Gastroesophageal sphincter (tissue), 4 donors: ENCODE measurements around the gene LCORL. TPM values are rescaled to one million over a fixed set of nuclear protein-coding genes. Genes with fewer than 3 reads are reported as not detected.
"Not testable (repeated sequence)": the region's sequence is repeated elsewhere in the genome, so short reads cannot be mapped to it uniquely, and the experiment has no call there.

Source experiments
- ATAC-seq: fragments of 150-250 bp; one replicate; pipeline ENCODE4 v1.9.1; 2016; ENCODE audit warnings: mild to moderate bottlenecking, moderate library complexity
- H3K27ac ChIP-seq, 4 donors: fragments of 200-600 bp; sonication (generic) in 3 of 4; 1 replicate in 3 of 4; 2 replicates in 1 of 4; pipeline ENCODE4 v1.5.1; 2016 to 2019
- H3K27me3 ChIP-seq: fragments of 200-600 bp; sonication (generic); one replicate; pipeline ENCODE4 v1.5.1; 2019
- H3K36me3 ChIP-seq, 2 donors: fragments of 200-600 bp; sonication (generic); one replicate each; pipeline ENCODE4 v1.5.1; 2019; ENCODE audit warnings: control low read depth in 1 of 2
- H3K4me1 ChIP-seq, 3 donors: fragments of 200-600 bp; sonication (generic); 1 replicate in 2 of 3; 2 replicates in 1 of 3; pipeline ENCODE4 v1.5.1; 2016 to 2019; ENCODE audit warnings: control low read depth in 2 of 3
- H3K4me3 ChIP-seq, 2 donors: fragments of 200-600 bp; sonication (generic); one replicate each; pipeline ENCODE4 v1.5.1; 2019; ENCODE audit warnings: mild to moderate bottlenecking in 1 of 2, moderate library complexity in 1 of 2
- H3K9me3 ChIP-seq, 3 donors: fragments of 200-600 bp; sonication (generic); one replicate each; pipeline ENCODE4 v1.5.1; 2017 to 2019; ENCODE audit warnings: control low read depth in 2 of 3
- EP300 ChIP-seq: sonication (generic); formaldehyde crosslinking; IDR thresholded peaks from one replicate; pipeline ENCODE4 v1.6.1; 2017; ENCODE audit warnings: antibody characterized with exemption, mild to moderate bottlenecking
- POLR2A ChIP-seq, 2 donors: fragments of 450-650 bp; IDR thresholded peaks; one replicate each; pipeline ENCODE4 v1.6.1; 2017; ENCODE audit warnings: antibody characterized with exemption in 2 of 2, mild to moderate bottlenecking in 2 of 2, moderate library complexity in 1 of 2
- POLR2AphosphoS5 ChIP-seq: sonication (generic); formaldehyde crosslinking; IDR thresholded peaks from one replicate; pipeline ENCODE4 v1.6.1; 2017; ENCODE audit warnings: antibody characterized with exemption
- WGBS, 2 donors: methylation state at CpG; one replicate each; pipeline ENCODE4 v1.1.5; 2018; ENCODE audit warnings: low coverage in 1 of 2; 5-methylcytosine and 5-hydroxymethylcytosine counted together
- total RNA-seq, 4 donors: library from RNA; depleted of rRNA; stranded (reverse); fragments of >200 nt; gene quantifications; one replicate each; pipeline ENCODE4 v1.1.0, GENCODE V29; 2016
- TF ChIP-seq, protein P1 (sequence below), 4 experiments: fragments of 200-600 bp in 2 of 4; fragments of 450-650 bp in 2 of 4; sonication (generic) in 1 of 4; IDR thresholded peaks; one replicate each; pipeline ENCODE4 v1.5.1; 2017 to 2019; ENCODE audit warnings: antibody characterized with exemption in 4 of 4, mild to moderate bottlenecking in 2 of 4, moderate library complexity in 2 of 4

The LCORL gene
- total RNA-seq, 4 donors from 2014 or later, result 8.5 to 14.7 (median 10.3) TPM

DNA sequence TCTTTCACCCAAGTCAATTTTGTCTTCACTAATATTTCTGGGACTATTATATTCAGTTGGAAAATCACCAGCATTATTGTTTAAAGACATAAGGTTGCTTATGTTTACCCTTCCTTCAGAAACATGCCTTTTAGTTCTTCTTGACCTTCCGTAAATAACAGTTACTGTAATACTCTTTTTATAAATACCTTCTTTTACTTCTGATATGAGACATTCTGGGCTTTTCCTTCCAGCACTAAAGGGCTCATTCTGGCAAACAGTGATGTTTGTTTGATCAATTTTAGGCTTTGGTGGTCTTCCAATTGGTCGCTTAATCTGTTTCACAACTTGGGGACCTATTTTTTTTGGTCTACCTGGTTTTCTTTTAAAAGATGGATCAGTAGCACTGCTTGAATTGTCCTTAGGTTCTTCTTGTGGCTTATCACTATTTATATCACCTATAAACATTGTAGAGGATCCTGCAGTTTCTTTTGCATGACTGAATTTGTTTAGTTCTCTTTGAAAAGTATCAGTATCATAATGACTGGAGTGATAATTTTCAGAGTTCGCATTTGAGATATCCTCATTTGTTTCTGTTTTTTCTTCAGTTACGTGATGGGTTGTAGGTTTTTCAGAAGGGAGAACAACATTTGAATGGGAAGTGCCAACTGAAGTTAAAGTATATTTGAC, 146.0 kb downstream of the LCORL start:
- Histone ChIP-seq H3K4me1 (no peaks in the 10 kb centered on the region), H3K36me3 (no peaks in the 10 kb centered on the region), H3K9me3 (no peaks in the 10 kb centered on the region), H3K4me3 (no peak overlapping the region), H3K27ac (no peak overlapping the region), H3K27me3 (no peaks in the 10 kb centered on the region)
- 95 to 100% methylated on average over 2 to 4 of the region's 4 CpGs for WGBS, 2 donors
- no peak for ATAC-seq
- TF ChIP-seq POLR2A (IDR thresholded peaks at IDR 0.05) (no peak), POLR2AphosphoS5 (no peak), EP300 (no peak)
- TF ChIP-seq, protein P1, sequence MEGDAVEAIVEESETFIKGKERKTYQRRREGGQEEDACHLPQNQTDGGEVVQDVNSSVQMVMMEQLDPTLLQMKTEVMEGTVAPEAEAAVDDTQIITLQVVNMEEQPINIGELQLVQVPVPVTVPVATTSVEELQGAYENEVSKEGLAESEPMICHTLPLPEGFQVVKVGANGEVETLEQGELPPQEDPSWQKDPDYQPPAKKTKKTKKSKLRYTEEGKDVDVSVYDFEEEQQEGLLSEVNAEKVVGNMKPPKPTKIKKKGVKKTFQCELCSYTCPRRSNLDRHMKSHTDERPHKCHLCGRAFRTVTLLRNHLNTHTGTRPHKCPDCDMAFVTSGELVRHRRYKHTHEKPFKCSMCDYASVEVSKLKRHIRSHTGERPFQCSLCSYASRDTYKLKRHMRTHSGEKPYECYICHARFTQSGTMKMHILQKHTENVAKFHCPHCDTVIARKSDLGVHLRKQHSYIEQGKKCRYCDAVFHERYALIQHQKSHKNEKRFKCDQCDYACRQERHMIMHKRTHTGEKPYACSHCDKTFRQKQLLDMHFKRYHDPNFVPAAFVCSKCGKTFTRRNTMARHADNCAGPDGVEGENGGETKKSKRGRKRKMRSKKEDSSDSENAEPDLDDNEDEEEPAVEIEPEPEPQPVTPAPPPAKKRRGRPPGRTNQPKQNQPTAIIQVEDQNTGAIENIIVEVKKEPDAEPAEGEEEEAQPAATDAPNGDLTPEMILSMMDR (IDR thresholded peaks at IDR 0.05), result no peak

DNA sequence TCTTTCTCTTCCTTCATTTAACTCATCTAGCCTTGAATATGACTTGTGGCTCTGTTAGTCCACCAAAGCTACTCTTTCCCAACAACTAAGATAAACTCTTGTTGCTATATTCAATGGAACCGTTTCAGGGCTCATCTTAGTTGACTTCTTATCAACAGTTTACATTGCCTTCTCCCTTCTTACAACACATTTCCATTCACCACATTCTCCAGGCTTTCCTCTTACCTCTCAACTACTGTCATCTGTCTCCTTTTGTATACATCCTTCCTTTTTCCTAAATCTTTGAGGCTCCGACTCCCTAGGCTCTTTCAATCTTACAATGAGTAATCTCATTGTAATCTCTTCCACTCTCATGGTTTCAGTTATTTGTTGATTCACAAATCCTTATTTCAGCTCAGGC, 152.2 kb downstream of the LCORL start:
- 22 to 55% methylated on average over 1 to 2 of the region's 2 CpGs for WGBS, 2 donors

DNA sequence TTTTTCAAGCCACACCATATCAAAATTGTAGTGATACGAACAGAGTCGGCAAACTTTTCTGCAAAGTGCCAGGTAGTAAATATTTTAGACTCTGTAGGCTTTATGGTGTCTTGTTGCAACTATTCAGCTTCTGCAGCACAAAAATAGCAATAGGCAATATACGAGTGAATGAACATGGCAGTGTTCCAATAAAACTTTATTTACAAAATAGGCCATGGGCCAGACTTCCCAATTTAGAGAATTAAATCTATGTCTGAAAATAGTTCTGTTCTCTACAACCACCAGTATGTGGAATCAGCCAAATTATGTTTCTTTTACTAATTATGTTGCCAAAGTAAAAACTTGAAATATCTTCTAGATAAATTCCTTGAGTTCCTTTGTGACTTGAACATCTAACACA, 154.3 kb downstream of the LCORL start:
- ATAC-seq, result no peak
- no peaks in the 10 kb centered on the region for H3K27me3 ChIP-seq
- 70 to 75% methylated on average over 3 of the region's 3 CpGs for WGBS, 2 donors

More for the DNA sequence above, 152.2 kb downstream of the LCORL start:
- H3K9me3 ChIP-seq, result no peaks in the 10 kb centered on the region
- no peak overlapping the region for H3K27ac ChIP-seq
- TF ChIP-seq, protein P1 (IDR thresholded peaks at IDR 0.05), result no peak
- no peak for TF ChIP-seq POLR2AphosphoS5
- TF ChIP-seq EP300, result no peak
- TF ChIP-seq POLR2A (IDR thresholded peaks at IDR 0.05), result no peak
- no peak for ATAC-seq
- H3K27me3 ChIP-seq, result no peaks in the 10 kb centered on the region
- peaks cover 0 to under 1% of the 10 kb centered on the region in 2 donors for H3K36me3 ChIP-seq
- H3K4me1 ChIP-seq, result no peaks in the 10 kb centered on the region
- H3K4me3 ChIP-seq, result no peak overlapping the region

DNA sequence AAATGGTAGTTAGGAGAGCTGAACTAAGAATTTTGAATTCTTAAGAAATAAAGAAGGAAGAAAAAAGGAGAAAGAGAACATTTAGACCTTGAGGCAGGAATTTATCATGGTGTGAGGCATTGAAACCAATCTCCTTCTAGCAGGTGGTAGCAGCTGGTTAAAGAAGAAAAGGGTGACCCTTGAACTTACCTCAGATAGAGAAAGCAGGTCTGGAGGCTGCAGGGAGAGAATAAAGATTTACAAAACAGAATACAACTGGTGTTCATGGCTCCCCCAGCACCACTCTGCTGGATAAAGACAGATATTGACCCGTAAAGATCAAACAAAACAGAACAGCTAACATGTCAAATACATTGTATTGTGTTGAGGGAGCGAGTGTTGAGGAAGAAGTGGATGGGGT, 154.7 kb downstream of the LCORL start:
- TF ChIP-seq, protein P1 (IDR thresholded peaks at IDR 0.05), result no peak
- Histone ChIP-seq H3K4me1 (no peaks in the 10 kb centered on the region), H3K36me3 (peaks cover 0 to 8% of the 10 kb centered on the region in 2 donors), H3K27me3 (no peaks in the 10 kb centered on the region), H3K27ac (no peak overlapping the region), H3K4me3 (no peak overlapping the region), H3K9me3 (peaks cover 0 to 5% (median 0%) of the 10 kb centered on the region in 3 donors)
- no peak for ATAC-seq
- WGBS, 2 donors, result 71 to 85% methylated on average over 2 of the region's 2 CpGs

More for the DNA sequence above, 154.3 kb downstream of the LCORL start:
- no peaks in the 10 kb centered on the region for H3K4me1 ChIP-seq
- peaks cover 0 to 8% of the 10 kb centered on the region in 2 donors for H3K36me3 ChIP-seq
- peaks cover 0 to under 1% (median 0%) of the 10 kb centered on the region in 3 donors for H3K9me3 ChIP-seq
- no peak overlapping the region for H3K4me3 ChIP-seq
- no peak overlapping the region for H3K27ac ChIP-seq
- TF ChIP-seq, protein P1 (IDR thresholded peaks at IDR 0.05), result no peak
- no peak for TF ChIP-seq POLR2AphosphoS5

DNA sequence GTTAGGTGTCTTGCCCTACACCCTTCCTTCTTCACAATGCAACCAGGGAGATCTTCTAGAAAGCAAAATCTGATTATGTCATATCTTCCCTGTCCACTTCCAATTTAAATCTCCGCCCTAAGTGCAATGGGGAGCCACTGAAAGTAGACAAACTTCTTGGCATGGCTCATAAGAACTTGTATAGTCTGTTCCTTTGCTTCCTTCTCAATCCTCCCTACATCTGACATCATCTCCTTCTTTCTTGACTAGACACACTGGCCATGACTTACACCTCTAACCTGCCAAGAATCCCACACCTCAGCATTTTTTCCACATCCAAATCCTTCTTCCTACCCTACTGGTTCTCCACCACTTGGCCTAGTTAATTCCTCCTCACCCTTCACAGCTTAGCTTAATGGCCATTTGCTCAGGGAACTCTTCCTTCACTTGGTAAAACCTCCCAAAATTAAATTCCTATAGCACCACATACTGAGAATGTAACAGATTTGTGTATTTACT, 155.6 kb downstream of the LCORL start:
- WGBS, 2 donors, result 100% methylated on average over 1 of the region's 1 CpG
- no peak for ATAC-seq
- H3K4me1 ChIP-seq, result no peaks in the 10 kb centered on the region

DNA sequence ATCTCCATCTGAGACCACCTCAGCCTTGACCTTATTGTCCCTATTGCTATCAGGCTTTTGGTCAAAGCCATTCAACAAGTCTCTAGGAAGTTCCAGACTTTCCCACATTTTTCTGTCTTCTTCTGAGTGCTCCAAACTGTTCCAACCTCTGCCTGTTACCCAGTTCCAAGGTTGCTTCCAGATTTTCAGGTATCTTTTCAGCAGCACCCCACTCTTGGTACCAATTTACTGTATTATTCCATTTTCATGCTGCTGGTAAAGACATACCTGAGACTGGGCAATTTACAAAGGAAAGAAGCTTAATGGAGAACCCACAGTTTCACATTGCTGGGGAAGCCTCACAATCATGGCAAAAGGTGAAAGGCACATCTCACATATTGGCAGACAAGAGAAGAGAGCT, 159.6 kb downstream of the LCORL start:
- H3K9me3 ChIP-seq, ATAC-seq, H3K36me3 ChIP-seq, H3K27ac ChIP-seq, H3K4me1 ChIP-seq, H3K4me3 ChIP-seq, H3K27me3 ChIP-seq: not testable (repeated sequence)

More for the DNA sequence above, 155.6 kb downstream of the LCORL start:
- H3K36me3 ChIP-seq, result peaks cover 0 to 8% of the 10 kb centered on the region in 2 donors
- TF ChIP-seq EP300, result no peak
- TF ChIP-seq POLR2A (IDR thresholded peaks at IDR 0.05), result no peak
- H3K9me3 ChIP-seq, result peaks cover 0 to 7% (median 0%) of the 10 kb centered on the region in 3 donors
- no peak overlapping the region for H3K4me3 ChIP-seq
- no peaks in the 10 kb centered on the region for H3K27me3 ChIP-seq
- H3K27ac ChIP-seq, result no peak overlapping the region
